Activated gamma-delta T cell treated with anti-CD3 and anti-CD28 coated beads, Interleukin-2, amount 50 U/mL, for 16 hours (primary cell): ENCODE data around the gene PCCB.
A peak's percentile ranks its signal among the peaks of the same experiment; 100 is the strongest.
"Not testable (repeated sequence)": the region's sequence is repeated elsewhere in the genome, so short reads cannot be mapped to it uniquely, and the experiment has no call there.

Experiments used
- DNase-seq: peaks from one replicate; pipeline ENCODE4 v3.0.0-alpha.2; 2020; ENCODE audit warnings: low read depth

The PCCB gene

GRCh38 chr3:136250059-136250902 lies at the start of gene PCCB:
PCCB (plus strand) TSS chr3:136250340; CDS start chr3:136250376, 36 bp downstream.
- peak; percentile 84 for DNase-seq

- DNase-seq: no peak
Measured at GRCh38 chr3:136207489-136208115, 42.5 kb upstream of the PCCB start.

- DNase-seq: no peak
Measured at GRCh38 chr3:136209921-136210320, 40.2 kb upstream of the PCCB start.

- DNase-seq: no peak
Measured at GRCh38 chr3:136211547-136211946, 38.6 kb upstream of the PCCB start.

GRCh38 chr3:136222746-136223145 lies 27.4 kb upstream of the PCCB start:
- DNase-seq: not testable (repeated sequence)

- DNase-seq: no peak
Measured at GRCh38 chr3:136232413-136232812, 17.7 kb upstream of the PCCB start.

GRCh38 chr3:136235545-136235944 lies 14.6 kb upstream of the PCCB start:
- DNase-seq: no peak

GRCh38 chr3:136236109-136236508 lies 14.0 kb upstream of the PCCB start:
- DNase-seq: no peak

- DNase-seq: no peak
Measured at GRCh38 chr3:136237103-136237502, 13.0 kb upstream of the PCCB start.

GRCh38 chr3:136237961-136238649 lies 12.0 kb upstream of the PCCB start:
- DNase-seq: no peak

- DNase-seq: no peak
Measured at GRCh38 chr3:136239094-136239493, 11.0 kb upstream of the PCCB start.

- no peak for DNase-seq
Measured at GRCh38 chr3:136245691-136246090, 4.4 kb upstream of the PCCB start.

GRCh38 chr3:136247436-136247835 lies 2.7 kb upstream of the PCCB start:
- no peak for DNase-seq

- DNase-seq: no peak
Measured at GRCh38 chr3:136247855-136248590, 2.1 kb upstream of the PCCB start.

GRCh38 chr3:136249091-136249490 lies 1.0 kb upstream of the PCCB start:
- no peak for DNase-seq

GRCh38 chr3:136249593-136249992 lies 547 bp upstream of the PCCB start:
- DNase-seq: no peak

- DNase-seq: no peak
Measured at GRCh38 chr3:136250903-136251460, 842 bp downstream of the PCCB start.

- DNase-seq: no peak
Measured at GRCh38 chr3:136251511-136251910, 1.4 kb downstream of the PCCB start.

GRCh38 chr3:136255672-136256406 lies 5.7 kb downstream of the PCCB start:
- DNase-seq: no peak

- no peak for DNase-seq
Measured at GRCh38 chr3:136258199-136258598, 8.1 kb downstream of the PCCB start.

GRCh38 chr3:136261826-136262225 lies 11.7 kb downstream of the PCCB start:
- no peak for DNase-seq
